Esophagus squamous epithelium (tissue), 5 donors: ENCODE data around the gene UBE2I. TPM values are rescaled to one million over a fixed set of nuclear protein-coding genes. Genes with fewer than 3 reads are reported as not detected.
"Not testable (repeated sequence)": the region's sequence is repeated elsewhere in the genome, so short reads cannot be mapped to it uniquely, and the experiment has no call there.

Source experiments
- DNase-seq: peaks from one replicate; lab custom pipeline; 2025; lab: John Stamatoyannopoulos, UW
- H3K27ac ChIP-seq, 4 donors: fragments of 200-600 bp; sonication (generic); one replicate each; pipeline ENCODE4 v1.5.1; 2016 to 2019; ENCODE audit warnings: mild to moderate bottlenecking in 1 of 4
- H3K27me3 ChIP-seq, 4 donors: fragments of 200-600 bp; sonication (generic); 1 replicate in 3 of 4; 2 replicates in 1 of 4; pipeline versions ENCODE4 v1.5.1 to v1.6.0; 2017 to 2021; ENCODE audit warnings: antibody characterized with exemption in 1 of 4
- H3K36me3 ChIP-seq, 3 donors: fragments of 200-600 bp; sonication (generic); one replicate each; pipeline ENCODE4 v1.5.1; 2016 to 2019
- H3K4me1 ChIP-seq, 3 donors: fragments of 200-600 bp; sonication (generic); one replicate each; pipeline ENCODE4 v1.5.1; 2017 to 2019
- H3K4me3 ChIP-seq, 4 donors: fragments of 200-600 bp; sonication (generic); 1 replicate in 3 of 4; 2 replicates in 1 of 4; pipeline ENCODE4 v1.5.1; 2016 to 2019; ENCODE audit warnings: mild to moderate bottlenecking in 2 of 4, moderate library complexity in 1 of 4
- H3K9me3 ChIP-seq, 3 donors: fragments of 200-600 bp; sonication (generic); one replicate each; pipeline ENCODE4 v1.5.1; 2016 to 2019
- POLR2A ChIP-seq, 4 donors: fragments of 450-650 bp; IDR thresholded peaks; one replicate each; pipeline ENCODE4 v1.6.1; 2017; ENCODE audit warnings: antibody characterized with exemption in 4 of 4, mild to moderate bottlenecking in 4 of 4, moderate library complexity in 3 of 4
- WGBS, 2 donors: methylation state at CpG; one replicate each; pipeline ENCODE4 v1.1.5; 2018; 5-methylcytosine and 5-hydroxymethylcytosine counted together
- intact Hi-C: fragments of 100-400 bp; cut with DNase I; formaldehyde crosslinking; loops from one replicate; pipeline ENCODE4 v1.15.0; 2022
- total RNA-seq, 4 donors: library from RNA; depleted of rRNA; stranded (reverse); fragments of >200 nt; gene quantifications; one replicate each; pipeline ENCODE4 v1.1.0, GENCODE V29; 2016
- TF ChIP-seq, protein P1 (sequence below), 6 experiments: fragments of 450-650 bp in 4 of 6; fragments of 200-600 bp in 2 of 6; sonication (generic) in 2 of 6; IDR thresholded peaks; one replicate each; pipeline ENCODE4 v1.5.1; 2016 to 2019; ENCODE audit warnings: antibody characterized with exemption in 6 of 6, mild to moderate bottlenecking in 4 of 6, moderate library complexity in 4 of 6
- donor health status: DM: yes; HTN: yes; CAD: no.

UBE2I gene
- total RNA-seq, 4 donors from 2014 or later, result 31.8 to 88.1 (median 76.3) TPM

DNA sequence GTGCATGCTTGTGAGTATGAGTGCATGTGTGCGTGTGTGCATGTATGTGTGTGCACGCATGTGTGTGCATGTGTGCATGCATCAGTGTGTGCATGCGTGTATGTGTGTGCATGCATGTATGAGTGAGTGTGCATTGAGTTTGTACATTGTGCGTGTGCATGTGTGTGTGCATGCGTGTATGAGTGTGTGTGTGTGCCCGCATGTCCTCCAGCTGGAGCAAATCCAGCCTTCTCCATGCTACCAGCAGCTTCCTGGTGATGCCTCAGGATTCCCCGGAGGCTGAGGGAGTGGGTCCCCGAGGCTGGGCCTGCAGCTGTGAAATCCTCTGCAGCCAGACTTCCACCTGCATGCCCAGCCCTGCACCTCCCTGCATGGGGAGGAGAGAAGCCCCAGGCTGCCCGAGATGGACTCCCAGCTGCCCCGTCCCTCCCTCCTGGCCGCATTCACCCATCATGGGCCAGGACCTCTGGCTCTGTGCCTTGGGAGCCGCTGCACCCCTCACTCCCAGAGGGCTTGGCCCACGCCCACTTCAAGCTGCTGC lies 44.3 kb upstream of the UBE2I start:
- no peak overlapping the region for H3K4me3 ChIP-seq
- peaks cover 0 to 62% (median 9%) of the 10 kb centered on the region in 4 donors for H3K27me3 ChIP-seq
- H3K9me3 ChIP-seq, result no peaks in the 10 kb centered on the region
- DNase-seq, result no peak
- peaks cover 0 to 7% (median 0%) of the 10 kb centered on the region in 3 donors for H3K4me1 ChIP-seq
- 76% methylated on average over 8 to 9 of the region's 13 CpGs for WGBS, 2 donors
- TF ChIP-seq, protein P1, sequence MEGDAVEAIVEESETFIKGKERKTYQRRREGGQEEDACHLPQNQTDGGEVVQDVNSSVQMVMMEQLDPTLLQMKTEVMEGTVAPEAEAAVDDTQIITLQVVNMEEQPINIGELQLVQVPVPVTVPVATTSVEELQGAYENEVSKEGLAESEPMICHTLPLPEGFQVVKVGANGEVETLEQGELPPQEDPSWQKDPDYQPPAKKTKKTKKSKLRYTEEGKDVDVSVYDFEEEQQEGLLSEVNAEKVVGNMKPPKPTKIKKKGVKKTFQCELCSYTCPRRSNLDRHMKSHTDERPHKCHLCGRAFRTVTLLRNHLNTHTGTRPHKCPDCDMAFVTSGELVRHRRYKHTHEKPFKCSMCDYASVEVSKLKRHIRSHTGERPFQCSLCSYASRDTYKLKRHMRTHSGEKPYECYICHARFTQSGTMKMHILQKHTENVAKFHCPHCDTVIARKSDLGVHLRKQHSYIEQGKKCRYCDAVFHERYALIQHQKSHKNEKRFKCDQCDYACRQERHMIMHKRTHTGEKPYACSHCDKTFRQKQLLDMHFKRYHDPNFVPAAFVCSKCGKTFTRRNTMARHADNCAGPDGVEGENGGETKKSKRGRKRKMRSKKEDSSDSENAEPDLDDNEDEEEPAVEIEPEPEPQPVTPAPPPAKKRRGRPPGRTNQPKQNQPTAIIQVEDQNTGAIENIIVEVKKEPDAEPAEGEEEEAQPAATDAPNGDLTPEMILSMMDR (IDR thresholded peaks at IDR 0.05), result no peak
- no peak for TF ChIP-seq POLR2A (IDR thresholded peaks at IDR 0.05)
- intact Hi-C loops, result loop anchor here (10.0 kb wide), 1 partner anchor 790 kb away; no protein-coding TSS in a partner anchor
- H3K36me3 ChIP-seq, result no peaks in the 10 kb centered on the region
- no peak overlapping the region for H3K27ac ChIP-seq

DNA sequence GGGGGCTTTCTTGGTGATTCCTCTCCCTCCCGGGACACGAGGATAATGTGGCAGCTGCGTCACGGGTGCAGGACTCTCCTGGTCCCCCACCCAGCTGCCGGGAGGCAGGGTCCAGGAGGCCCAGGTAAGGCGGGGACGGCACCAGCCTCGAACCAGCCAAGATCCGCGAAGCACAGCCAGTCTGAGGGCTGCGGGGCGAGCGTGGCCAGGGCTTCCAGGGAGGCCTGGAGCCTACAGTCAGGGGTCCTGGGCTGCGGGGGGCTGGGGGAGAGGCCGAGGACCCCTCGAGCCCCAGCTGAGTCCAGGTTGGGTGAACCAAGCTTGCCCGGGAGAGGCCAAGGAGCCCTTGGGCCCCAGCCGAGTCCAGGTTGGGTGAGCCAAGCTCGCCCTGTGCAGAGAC lies 43.6 kb upstream of the UBE2I start:
- TF ChIP-seq, protein P1 (IDR thresholded peaks at IDR 0.05), result no peak
- no peak for TF ChIP-seq POLR2A (IDR thresholded peaks at IDR 0.05)
- Histone ChIP-seq H3K36me3 (no peaks in the 10 kb centered on the region), H3K27me3 (peaks cover 0 to 56% (median 5%) of the 10 kb centered on the region in 4 donors), H3K27ac (no peak overlapping the region), H3K9me3 (no peaks in the 10 kb centered on the region), H3K4me3 (no peak overlapping the region), H3K4me1 (peaks cover 0 to 7% (median 0%) of the 10 kb centered on the region in 3 donors)
- 73 to 90% methylated on average over 2 to 9 of the region's 19 CpGs for WGBS, 2 donors
- intact Hi-C loops, result loop anchor here (10.0 kb wide), 1 partner anchor 791 kb away; no protein-coding TSS in a partner anchor
- no peak for DNase-seq

DNA sequence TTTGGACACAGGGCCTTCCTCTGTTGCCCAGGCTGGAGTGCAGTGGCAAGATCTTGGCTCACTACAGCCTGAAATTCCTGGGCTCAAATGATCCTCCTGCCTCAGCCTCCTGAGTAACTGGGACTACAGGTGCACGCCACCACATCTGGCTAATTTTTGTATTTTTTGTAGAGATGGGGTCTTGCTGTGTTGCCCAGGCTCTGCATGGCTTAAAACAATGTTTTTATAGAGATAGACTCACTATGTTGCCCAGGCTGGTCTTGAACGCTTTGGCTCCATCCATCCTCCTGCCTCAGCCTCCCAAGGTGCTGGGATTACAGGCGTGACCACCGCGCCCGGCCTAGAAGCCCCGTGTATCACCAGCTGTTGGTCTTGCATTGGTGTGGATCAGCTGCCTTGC lies 40.0 kb upstream of the UBE2I start:
- intact Hi-C loops, result loop anchor here (10.0 kb wide), 1 partner anchor 795 kb away; no protein-coding TSS in a partner anchor
- not testable (repeated sequence) for H3K9me3 ChIP-seq, H3K36me3 ChIP-seq, H3K27ac ChIP-seq, H3K4me3 ChIP-seq, DNase-seq
- Histone ChIP-seq H3K27me3 (peaks cover 0 to 55% (median 0%) of the 10 kb centered on the region in 4 donors), H3K4me1 (peaks cover 0 to 10% (median 0%) of the 10 kb centered on the region in 3 donors)
- 71 to 94% methylated on average over 6 to 7 of the region's 7 CpGs for WGBS, 2 donors

DNA sequence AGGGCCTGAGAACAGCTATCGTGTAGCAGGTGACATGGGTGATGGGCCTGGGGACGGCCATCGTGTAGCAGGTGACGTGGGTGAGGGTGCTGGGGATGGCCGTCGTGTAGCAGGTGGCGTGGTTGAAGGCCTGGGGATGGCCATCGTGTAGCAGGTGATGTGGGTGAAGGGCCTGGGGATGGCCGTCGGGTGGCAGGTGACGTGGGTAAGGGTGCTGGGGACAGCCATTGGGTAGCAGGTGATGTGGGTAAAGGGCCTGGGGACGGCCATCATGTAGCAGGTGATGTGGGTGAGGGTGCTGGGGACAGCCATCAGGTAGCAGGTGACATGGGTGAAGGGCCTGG lies 38.1 kb upstream of the UBE2I start:
- Histone ChIP-seq H3K4me3 (no peak overlapping the region), H3K9me3 (no peaks in the 10 kb centered on the region), H3K27ac (no peak overlapping the region), H3K36me3 (no peaks in the 10 kb centered on the region), H3K27me3 (peaks cover 0 to 64% (median 0%) of the 10 kb centered on the region in 4 donors), H3K4me1 (peaks cover 0 to 10% (median 0%) of the 10 kb centered on the region in 3 donors)
- intact Hi-C loops, result no loop called here
- no peak for DNase-seq
- WGBS, 2 donors, result 83 to 85% methylated on average over 5 to 9 of the region's 12 CpGs
- no peak for TF ChIP-seq POLR2A (IDR thresholded peaks at IDR 0.05)
- TF ChIP-seq, protein P1 (IDR thresholded peaks at IDR 0.05), result no peak

DNA sequence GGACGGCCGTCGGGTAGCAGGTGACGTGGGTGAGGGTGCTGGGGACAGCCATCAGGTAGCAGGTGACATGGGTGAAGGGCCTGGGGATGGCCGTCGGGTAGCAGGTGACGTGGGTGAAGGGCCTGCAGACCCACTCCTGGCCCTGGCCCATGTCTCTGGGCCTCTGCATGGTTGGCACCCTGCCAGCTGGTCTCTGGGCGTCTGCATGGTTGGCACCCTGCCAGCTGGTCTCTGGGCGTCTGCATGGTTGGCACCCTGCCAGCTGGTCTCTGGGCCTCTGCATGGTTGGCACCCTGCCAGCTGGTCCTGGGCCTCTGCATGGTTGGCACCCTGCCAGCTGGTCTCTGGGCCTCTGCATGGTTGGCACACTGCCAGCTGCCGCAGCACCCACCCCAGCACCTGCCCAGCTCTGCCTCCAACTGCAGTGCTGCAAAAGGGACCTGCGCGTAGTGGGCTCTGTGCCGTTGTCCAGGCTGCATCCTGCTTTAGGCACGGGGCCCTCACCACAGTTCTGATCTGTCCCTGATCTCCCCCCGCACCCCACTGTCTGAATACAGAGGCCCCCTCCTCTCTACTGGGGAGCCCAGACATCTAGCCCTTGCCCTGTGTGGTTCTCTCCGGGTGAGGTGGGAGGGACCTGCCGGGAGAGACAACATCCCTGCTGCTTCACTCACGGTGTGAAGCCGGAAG lies 37.6 kb upstream of the UBE2I start:
- intact Hi-C loops, DNase-seq, H3K9me3 ChIP-seq, H3K4me3 ChIP-seq, H3K27ac ChIP-seq, H3K36me3 ChIP-seq: not testable (repeated sequence)
- H3K4me1 ChIP-seq, result peaks cover 0 to 10% (median 0%) of the 10 kb centered on the region in 3 donors
- H3K27me3 ChIP-seq, result peaks cover 0 to 64% (median 0%) of the 10 kb centered on the region in 4 donors
- 25 to 36% methylated on average over 9 to 10 of the region's 19 CpGs for WGBS, 2 donors
